ENCODE data around the gene ARHGAP4.

Gene ARHGAP4

DNA sequence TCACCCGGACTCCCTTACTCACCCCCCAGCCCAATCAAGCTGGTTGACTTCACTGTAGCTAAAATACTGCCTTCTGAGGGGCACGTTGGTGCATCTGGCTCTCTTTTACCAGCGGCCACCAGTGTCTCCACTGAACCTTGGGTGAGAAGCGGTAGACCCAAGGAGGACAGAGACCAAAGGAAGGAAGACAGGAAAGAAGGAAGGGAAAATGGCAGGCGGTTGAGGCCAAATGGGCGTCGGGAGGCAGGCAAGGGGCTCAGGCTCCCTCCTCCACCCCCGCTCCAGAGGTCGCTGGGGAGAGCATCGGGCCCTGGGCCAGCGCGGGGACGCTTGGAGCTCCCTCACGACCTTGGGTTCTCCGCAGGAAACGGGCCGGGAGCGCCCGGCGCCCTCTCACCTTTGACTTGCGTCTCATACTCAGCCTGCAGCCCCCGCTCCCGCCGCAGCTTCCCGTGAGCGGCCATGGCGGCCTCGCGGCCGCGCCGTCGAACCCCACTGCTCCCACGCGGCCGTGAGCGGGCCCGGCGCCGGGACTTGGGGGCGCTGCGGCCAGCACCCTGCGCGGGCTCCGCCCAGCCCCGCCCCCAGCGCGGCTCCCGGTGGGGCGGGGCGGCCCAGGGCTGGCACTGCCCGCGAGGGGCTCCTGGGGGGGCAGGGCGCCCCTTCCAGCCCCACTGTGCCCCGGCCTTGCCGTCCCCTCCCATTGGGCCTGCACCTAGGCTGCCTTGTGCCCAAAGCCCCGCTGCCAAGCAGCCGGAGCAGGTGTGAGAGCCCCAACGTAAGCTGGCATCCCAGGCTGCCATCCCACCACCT, at the start of gene ARHGAP4:
Gene ARHGAP4 (minus strand): TSS at position 526 of the 813 bp plus-strand sequence. CDS start 62 bp downstream, at position 464.
- DNase-seq (ENCODE audit: low spot score) = no peak

DNA sequence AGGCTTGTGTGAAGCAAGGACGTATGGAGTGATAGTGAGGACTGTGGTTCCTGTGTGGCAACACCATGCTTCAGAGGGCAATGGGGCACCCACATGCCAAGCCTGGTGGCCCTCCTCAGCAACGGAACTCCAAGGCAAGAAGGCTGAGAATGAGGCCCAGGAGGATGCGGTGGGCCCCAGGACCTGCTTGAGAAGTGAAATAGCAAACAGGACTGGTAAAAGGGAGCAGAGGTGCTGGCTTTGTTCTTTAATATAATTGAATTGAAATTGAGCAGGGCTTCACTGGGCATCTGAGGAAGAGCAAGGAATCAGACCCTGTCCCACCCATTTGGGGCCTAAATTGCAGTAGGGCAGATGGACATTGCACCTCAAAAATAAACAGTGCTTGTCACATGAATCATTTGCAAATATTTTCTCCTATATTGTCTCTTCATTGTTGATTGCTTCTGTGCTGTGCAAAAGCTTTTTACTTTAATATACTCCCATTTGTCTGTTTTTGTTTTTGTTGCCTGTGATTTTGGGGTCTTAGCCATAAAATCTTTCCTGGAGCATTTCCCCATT, 48.7 kb upstream of the ARHGAP4 start:
- DNase-seq (ENCODE audit: low spot score) = no peak

DNA sequence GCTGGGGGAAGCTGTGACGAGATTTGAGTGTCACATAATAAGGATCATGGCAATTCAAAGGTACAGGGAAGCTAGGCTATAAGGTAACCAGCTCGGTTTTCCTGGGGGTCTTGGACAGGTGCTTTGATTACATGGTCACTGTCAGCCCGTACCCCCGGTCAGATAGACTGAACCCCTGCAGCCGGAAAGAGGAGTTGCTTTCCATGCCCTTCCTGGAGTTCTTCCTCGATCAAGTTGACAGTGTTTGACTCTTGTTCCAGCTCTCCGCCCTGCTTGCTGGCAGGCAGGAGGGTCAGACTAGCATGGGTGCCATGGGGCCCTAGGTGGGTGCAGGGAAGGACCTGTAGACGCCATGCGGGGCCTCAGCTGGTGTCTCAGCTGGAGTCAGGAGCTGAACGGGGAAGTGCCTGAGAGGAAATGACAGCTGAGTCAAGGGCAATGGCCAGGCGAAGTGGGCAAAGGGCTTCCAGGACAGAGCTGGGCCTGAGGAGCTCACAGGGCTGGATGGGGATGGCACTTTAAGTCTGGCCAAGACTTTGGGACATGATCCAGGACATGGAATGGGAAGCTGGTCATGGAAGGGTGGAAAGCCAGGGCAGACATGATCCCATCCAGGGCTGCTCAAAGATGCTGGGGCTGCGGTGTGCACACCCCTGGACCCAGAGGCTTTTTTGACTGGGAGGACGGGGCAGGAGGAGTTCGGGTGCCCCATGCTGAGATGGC, 48.1 kb upstream of the ARHGAP4 start:
- DNase-seq (ENCODE audit: low spot score) = no peak

GRCh38 chrX:153973127-153974002, 47.3 kb upstream of the ARHGAP4 start:
- no peak for DNase-seq (ENCODE audit: low spot score)

GRCh38 chrX:153972368-153973126, 46.5 kb upstream of the ARHGAP4 start, which contains the start of gene TMEM187:
TMEM187 (plus strand) TSS chrX:153972754; CDS start chrX:153982063, 9,309 bp downstream.
- DNase-seq (ENCODE audit: low spot score) = peak; percentile 85

GRCh38 chrX:153971450-153972367, 45.6 kb upstream of the ARHGAP4 start, which contains the start of gene HCFC1:
HCFC1 (minus strand) TSS chrX:153971818; CDS start chrX:153970840, 978 bp downstream.
- DNase-seq (ENCODE audit: low spot score) = peak; percentile 68

DNA sequence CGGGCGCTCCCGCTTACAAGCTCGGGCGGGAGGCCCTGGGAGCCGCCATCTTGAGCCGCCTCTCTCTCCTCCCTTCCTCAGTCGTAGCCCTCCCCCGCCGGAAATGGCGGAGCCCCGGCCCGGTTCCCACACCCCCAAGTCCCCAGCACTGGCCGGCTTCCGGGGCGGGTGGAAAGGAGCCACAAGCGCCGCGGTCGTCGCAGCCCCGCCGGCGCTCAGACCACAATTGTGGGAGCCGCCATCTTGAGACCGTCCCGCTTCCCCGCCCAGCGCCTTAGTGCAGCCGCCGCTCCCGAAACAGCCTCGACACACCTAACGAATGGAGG, 45.0 kb upstream of the ARHGAP4 start:
- DNase-seq (ENCODE audit: low spot score) = peak; percentile 68

DNA sequence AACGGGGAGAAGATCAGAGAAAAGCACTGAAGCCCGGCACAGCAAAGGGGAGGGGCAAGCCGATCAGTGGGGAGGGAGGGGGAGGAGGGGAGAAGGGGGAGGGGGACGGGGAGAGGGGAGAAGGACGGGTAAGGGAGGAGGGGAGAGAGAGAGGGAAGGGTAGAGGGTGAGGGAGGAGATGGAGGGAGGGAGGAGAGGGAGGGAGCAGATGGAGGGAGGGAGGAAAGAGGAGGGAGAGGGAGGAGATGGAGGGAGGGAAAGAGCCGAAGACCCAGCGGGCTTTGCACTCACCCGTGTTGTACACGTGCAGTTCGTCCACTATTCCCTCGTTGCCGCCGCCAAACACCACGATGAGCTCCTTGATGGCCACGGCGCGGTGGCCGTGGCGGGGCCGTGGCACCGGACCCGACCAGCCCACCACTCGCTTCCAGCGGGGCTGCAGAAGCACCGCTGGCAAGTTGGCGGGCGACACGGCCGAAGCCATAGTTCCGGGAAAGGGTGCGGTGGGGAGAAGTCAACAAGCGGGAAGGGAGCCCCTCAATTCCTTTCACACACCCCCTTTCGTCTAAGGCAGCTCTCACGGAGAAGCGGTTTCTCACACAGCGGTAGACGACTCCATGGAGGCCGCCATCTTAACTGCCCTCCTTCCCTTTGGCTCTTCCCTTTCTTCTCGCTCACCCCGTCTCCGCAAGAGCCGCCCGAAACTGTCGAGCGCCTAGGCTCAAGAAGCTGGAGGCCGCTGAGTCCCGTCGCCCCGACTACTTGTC, 44.5 kb upstream of the ARHGAP4 start:
- no peak for DNase-seq (ENCODE audit: low spot score)

DNA sequence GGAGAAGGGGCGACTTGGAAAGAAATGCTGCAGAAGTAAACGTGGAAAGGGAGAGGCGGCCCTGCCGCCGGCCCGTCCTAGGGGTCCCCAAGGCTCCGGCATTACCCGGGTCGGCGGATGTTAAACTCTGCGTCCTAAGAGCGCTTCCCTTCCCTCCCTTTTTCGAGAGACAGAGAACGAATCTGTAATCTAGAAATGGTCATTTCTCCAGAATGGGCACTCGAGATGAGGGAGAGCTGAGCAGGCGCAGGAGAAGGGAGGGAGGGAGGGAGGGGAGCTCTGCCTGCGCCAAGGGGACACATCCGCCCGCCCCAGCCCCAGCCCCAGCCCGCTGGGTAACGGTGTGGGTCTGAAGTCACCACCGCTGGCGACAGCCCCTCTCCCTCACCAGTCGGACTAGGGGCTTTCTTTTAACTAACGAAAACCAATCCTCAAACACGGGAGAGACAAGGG, 43.9 kb upstream of the ARHGAP4 start:
- DNase-seq (ENCODE audit: low spot score) = no peak

GRCh38 chrX:153969125-153969903, 43.2 kb upstream of the ARHGAP4 start:
- no peak for DNase-seq (ENCODE audit: low spot score)

DNA sequence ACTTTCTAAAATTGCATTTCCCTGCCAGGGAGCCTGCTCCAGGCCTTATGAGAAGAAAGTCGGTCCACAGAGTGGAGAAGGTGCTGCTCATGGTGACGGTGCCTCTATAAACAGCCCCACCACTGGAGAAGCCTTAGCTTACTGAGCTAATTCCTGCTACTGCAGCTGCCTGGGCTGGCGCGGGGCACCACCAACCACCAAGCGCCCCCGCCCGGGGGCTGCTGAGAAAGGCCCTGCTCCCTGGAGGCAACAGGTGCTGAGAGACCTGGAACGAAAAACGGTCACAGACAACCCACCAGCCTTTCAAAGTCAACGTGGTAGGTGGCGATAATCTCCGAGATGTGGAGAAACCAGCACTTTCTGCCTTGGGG, 42.7 kb upstream of the ARHGAP4 start:
- no peak for DNase-seq (ENCODE audit: low spot score)

GRCh38 chrX:153968255-153968654, 42.2 kb upstream of the ARHGAP4 start:
- no peak for DNase-seq (ENCODE audit: low spot score)

GRCh38 chrX:153967536-153968224, 41.6 kb upstream of the ARHGAP4 start:
- no peak for DNase-seq (ENCODE audit: low spot score)

DNA sequence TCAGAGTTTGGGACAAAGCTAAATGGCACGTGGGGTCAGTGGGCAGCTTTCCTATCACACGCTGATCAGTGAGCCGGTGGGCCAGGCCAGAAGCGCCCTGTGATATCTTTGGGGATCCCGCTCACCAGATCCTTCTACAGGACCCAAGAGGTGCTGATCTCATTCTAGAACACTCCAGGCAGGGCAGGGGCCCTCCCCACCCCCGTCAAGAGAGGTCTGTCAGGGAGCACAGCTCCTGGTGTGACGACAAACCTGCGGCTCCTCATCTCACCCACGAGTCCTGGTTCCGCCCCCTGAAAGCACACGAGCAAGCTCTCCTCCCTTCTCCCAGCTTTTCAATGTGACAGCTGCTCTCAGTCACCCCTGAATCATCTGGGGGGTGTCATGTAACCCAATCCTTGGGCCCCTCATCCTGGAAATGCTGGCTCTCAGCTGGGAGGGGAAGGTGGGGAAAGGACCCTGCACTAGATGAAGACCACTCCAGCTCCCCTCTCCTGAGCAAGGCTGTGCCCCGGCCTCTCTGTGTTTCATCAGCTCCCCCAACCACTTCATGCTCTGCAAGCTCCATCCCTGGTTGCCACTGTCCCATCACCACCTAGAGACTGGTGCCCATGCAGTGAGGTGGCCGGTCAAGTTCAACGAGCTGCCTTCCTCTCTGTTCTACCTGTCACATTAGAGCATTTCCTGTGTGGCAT, 40.9 kb upstream of the ARHGAP4 start:
- no peak for DNase-seq (ENCODE audit: low spot score)

DNA sequence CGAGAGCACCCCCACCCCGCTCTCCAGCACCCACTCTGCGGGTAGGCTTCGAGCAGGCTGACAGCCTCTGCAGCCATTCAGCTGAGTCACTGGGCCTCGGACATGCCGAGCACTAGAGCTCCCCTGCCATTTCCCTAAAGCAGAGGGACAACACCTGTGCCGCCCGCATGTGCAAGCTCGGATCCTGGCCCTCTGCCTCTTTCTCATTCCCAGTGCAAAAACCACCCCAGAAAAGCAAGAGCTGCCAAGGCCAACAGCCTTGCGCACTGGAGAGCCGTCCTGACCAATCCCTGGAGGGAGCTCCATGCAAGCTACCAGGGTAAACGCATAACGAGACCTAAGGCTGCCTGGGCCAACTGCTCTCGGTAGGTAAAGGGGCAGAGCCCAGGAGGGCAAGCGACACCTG, 40.2 kb upstream of the ARHGAP4 start:
- no peak for DNase-seq (ENCODE audit: low spot score)

DNA sequence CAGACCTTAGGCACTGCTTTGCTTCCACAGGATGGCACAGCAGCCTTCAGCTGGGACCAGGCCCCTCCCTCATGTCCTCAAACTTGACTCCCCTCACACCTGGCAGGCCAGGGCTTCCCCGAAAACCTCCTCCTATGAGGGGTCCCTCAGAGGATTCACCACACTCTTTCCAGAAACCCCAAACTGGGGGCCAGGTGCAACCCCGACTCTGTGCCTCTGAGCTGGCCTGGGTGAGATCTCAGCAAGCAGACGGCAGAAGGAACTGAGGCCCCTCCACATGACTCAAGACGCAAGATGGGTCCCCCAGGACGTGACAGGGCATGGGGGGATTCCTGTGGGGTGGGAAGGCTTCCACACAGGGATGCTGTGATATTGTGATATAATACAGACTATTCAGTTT, 39.3 kb upstream of the ARHGAP4 start:
- DNase-seq (ENCODE audit: low spot score) = no peak

DNA sequence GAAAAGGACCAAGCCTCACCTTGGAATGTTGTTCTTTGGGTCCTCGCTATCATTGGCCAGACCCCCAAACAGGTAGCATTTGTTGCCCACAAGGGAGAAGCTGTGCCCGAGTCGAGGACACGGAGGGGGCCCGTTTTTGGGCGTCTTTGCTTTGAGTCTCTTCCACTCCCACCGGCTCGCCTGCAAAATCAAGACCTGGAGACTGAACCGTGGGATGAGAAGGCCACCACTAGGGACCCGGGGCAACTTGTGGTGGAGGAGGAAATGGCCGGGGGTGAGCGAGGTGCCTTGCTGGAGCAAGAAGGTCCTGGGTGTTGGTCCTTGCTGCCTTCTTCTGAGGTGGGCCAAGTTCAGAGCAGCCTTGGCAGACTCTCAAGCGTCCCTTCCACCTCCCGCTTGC, 38.0 kb upstream of the ARHGAP4 start:
- no peak for DNase-seq (ENCODE audit: low spot score)
